Adrenal gland (tissue), 12 donors: ENCODE results near the gene CDH15. TPM values are rescaled to one million over a fixed set of nuclear protein-coding genes. Genes with fewer than 3 reads are reported as not detected.
"Not testable (repeated sequence)": the region's sequence is repeated elsewhere in the genome, so short reads cannot be mapped to it uniquely, and the experiment has no call there.

ENCODE experiments used
- DNase-seq, 7 donors: peaks; one replicate each; pipeline ENCODE4 v3.0.0-alpha.2; 2019 to 2020
- H3K27ac ChIP-seq, 5 donors: fragments of 200-600 bp; sonication (generic) in 4 of 5; 1 replicate in 3 of 5; 2 replicates in 2 of 5; pipeline versions ENCODE4 v1.5.1 to v1.8.0; 2016 to 2020; ENCODE audit warnings: mild to moderate bottlenecking in 1 of 5
- H3K27me3 ChIP-seq: fragments of 200-600 bp; 2 replicates; pipeline ENCODE4 v1.8.0; 2021
- H3K36me3 ChIP-seq, 2 donors: fragments of 200-600 bp; replicated peaks in 1 of 2; 1 replicate in 1 of 2; 2 replicates in 1 of 2; pipeline versions ENCODE4 v1.5.1 to v1.8.0; 2018 to 2022
- H3K4me1 ChIP-seq, 2 donors: fragments of 200-600 bp; replicated peaks in 1 of 2; 1 replicate in 1 of 2; 2 replicates in 1 of 2; pipeline versions ENCODE4 v1.5.1 to v1.8.0; 2018 to 2021
- H3K4me3 ChIP-seq, 4 donors: fragments of 200-600 bp; sonication (generic) in 3 of 4; one replicate each; pipeline ENCODE4 v1.5.1; 2016 to 2018
- H3K9me3 ChIP-seq, 3 donors: fragments of 200-600 bp; sonication (generic) in 1 of 3; replicated peaks in 1 of 3; 1 replicate in 2 of 3; 2 replicates in 1 of 3; pipeline versions ENCODE4 v1.5.1 to v1.8.0; 2016 to 2021
- POLR2A ChIP-seq, 2 donors: fragments of 450-650 bp; IDR thresholded peaks; one replicate each; pipeline ENCODE4 v1.6.1; 2017; ENCODE audit warnings: antibody characterized with exemption in 2 of 2, mild to moderate bottlenecking in 2 of 2, moderate library complexity in 1 of 2
- WGBS, 4 donors: extraction: QIAGEN DNeasy Blood & Tissue Kit in 2 of 4; methylation state at CpG; one replicate each; pipeline versions ENCODE4 v1.1.5 to v1.1.7; 2013 to 2017; 5-methylcytosine and 5-hydroxymethylcytosine counted together
- intact Hi-C, 2 donors: fragments of 100-400 bp; cut with DNase I; formaldehyde crosslinking; loops; one replicate each; pipeline versions ENCODE4 v1.14.1 to v1.15.0; 2022 to 2023
- polyA plus RNA-seq, 3 donors: library from polyadenylated mRNA; stranded (reverse); fragments of 200-250 nt in 2 of 3; fragments of 350-450 nt in 1 of 3; fragmentation: Illumina TruSeq in 1 of 3; extraction: RNeasy Lipid Tissue Mini Kit (QIAGEN cat#74804) in 1 of 3; gene quantifications; one replicate each; pipeline ENCODE4 v1.2.3, GENCODE V29; 2013 to 2014
- total RNA-seq, 9 donors: library from RNA; depleted of rRNA in 4 of 9; stranded (reverse); fragments of >200 nt in 4 of 9; fragments of 120-200 nt in 1 of 9; fragmentation: NEBNext Ultra II Directional in 1 of 9; extraction: Animal tissue kit (Norgen Biotek cat#: 25700) in 1 of 9; gene quantifications; one replicate each; pipeline versions ENCODE4 v1.1.0 to v1.2.4, GENCODE V29; 2013 to 2023
- TF ChIP-seq, protein P1 (sequence below), 6 experiments: fragments of 450-650 bp in 4 of 6; fragments of 200-600 bp in 2 of 6; sonication (generic) in 1 of 6; IDR thresholded peaks; 1 replicate in 5 of 6; 2 replicates in 1 of 6; pipeline versions ENCODE4 v1.5.1 to v1.8.0; 2016 to 2021; ENCODE audit warnings: antibody characterized with exemption in 6 of 6, mild to moderate bottlenecking in 2 of 6, moderate library complexity in 1 of 6
- donor health status: healthy with polysubstance abuse.
- donor health status: Bipolar disorder and iron deficiency.
- donor health status: DM: yes; HTN: yes; CAD: no.
- donor health status: DM: no; HTN: no; CAD: no.
- donor health status: DM: no; HTN: no; CAD: no.
- donor health status: DM: yes; HTN: yes; CAD: no.

CDH15 gene
- total and polyA plus RNA-seq, 12 donors = 0.05 to 0.32 (median 0.17) TPM; not detected in 1

- H3K4me1 ChIP-seq = peaks cover 6 to 7% of the 10 kb centered on the region in 2 donors
- intact Hi-C loops = no loop called here
- H3K27ac ChIP-seq = no peak overlapping the region
- TF ChIP-seq, protein P1, sequence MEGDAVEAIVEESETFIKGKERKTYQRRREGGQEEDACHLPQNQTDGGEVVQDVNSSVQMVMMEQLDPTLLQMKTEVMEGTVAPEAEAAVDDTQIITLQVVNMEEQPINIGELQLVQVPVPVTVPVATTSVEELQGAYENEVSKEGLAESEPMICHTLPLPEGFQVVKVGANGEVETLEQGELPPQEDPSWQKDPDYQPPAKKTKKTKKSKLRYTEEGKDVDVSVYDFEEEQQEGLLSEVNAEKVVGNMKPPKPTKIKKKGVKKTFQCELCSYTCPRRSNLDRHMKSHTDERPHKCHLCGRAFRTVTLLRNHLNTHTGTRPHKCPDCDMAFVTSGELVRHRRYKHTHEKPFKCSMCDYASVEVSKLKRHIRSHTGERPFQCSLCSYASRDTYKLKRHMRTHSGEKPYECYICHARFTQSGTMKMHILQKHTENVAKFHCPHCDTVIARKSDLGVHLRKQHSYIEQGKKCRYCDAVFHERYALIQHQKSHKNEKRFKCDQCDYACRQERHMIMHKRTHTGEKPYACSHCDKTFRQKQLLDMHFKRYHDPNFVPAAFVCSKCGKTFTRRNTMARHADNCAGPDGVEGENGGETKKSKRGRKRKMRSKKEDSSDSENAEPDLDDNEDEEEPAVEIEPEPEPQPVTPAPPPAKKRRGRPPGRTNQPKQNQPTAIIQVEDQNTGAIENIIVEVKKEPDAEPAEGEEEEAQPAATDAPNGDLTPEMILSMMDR (IDR thresholded peaks at IDR 0.05) = no peak
- no peak for TF ChIP-seq POLR2A (IDR thresholded peaks at IDR 0.05)
- H3K9me3 ChIP-seq = no peaks in the 10 kb centered on the region
- H3K27me3 ChIP-seq = no peaks in the 10 kb centered on the region
- H3K4me3 ChIP-seq = no peak overlapping the region
- 63 to 67% (median 66%) methylated on average over 8 to 19 of the region's 19 CpGs for WGBS, 4 donors
- no peaks in the 10 kb centered on the region for H3K36me3 ChIP-seq
- DNase-seq = peak in 3 of 7 donors; percentile 17 to 46 (median 34)
These were observed 15.7 kb downstream of the CDH15 start for GRCh38 chr16:89187032-89187769.

GRCh38 chr16:89187770-89188392, 16.3 kb downstream of the CDH15 start:
- Histone ChIP-seq H3K27ac (no peak overlapping the region), H3K4me1 (peaks cover 8% of the 10 kb centered on the region in 2 donors), H3K9me3 (no peaks in the 10 kb centered on the region), H3K4me3 (no peak overlapping the region), H3K27me3 (no peaks in the 10 kb centered on the region), H3K36me3 (no peaks in the 10 kb centered on the region)
- no peak for TF ChIP-seq POLR2A (IDR thresholded peaks at IDR 0.05)
- TF ChIP-seq, protein P1 (IDR thresholded peaks at IDR 0.05) = no peak
- intact Hi-C loops = no loop called here
- 62 to 75% (median 69%) methylated on average over 14 to 19 of the region's 19 CpGs for WGBS, 4 donors
- no peak for DNase-seq

DNA sequence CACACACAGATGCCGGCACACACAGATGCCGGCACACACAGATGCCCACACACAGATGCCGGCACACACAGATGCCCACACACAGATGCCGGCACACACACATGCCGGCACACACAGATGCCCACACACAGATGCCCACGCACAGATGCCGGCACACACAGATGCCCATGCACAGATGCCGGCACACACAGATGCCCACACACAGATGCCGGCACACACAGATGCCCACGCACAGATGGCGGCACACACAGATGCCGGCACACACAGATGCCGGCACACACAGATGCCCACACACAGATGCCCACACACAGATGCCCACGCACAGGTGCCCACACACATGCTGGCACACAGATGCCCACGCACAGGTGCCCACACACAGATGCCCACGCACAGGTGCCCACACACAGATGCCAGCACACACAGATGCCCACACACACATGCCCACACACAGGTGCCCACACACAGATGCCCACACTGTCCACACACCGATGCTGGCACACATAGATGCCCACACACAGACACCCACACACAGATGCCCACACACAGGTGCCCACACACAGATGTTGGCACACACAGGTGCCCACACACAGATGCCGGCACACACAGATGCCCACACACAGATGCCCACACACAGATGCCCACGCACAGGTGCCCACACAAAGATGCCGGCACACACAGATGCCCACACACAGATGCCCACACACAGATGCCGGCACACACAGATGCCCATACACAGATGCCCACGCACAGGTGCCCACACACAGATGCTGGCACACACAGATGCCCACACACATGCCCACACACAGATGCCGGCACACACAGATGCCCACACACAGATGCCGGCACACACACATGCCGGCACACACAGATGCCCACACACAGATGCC, 17.2 kb downstream of the CDH15 start:
- H3K9me3 ChIP-seq, intact Hi-C loops, H3K4me1 ChIP-seq, H3K27me3 ChIP-seq, H3K4me3 ChIP-seq, DNase-seq, H3K27ac ChIP-seq, H3K36me3 ChIP-seq: not testable (repeated sequence)
- 85 to 93% (median 91%) methylated on average over 2 to 25 of the region's 25 CpGs for WGBS, 4 donors

GRCh38 chr16:89189358-89190025, 17.9 kb downstream of the CDH15 start:
- TF ChIP-seq, protein P1 (IDR thresholded peaks at IDR 0.05) = no peak
- TF ChIP-seq POLR2A (IDR thresholded peaks at IDR 0.05) = no peak
- no peak overlapping the region for H3K4me3 ChIP-seq
- peaks cover 8% of the 10 kb centered on the region in 2 donors for H3K4me1 ChIP-seq
- DNase-seq = no peak
- intact Hi-C loops = no loop called here
- H3K27me3 ChIP-seq = no peaks in the 10 kb centered on the region
- H3K27ac ChIP-seq = no peak overlapping the region
- WGBS, 4 donors = 66 to 74% (median 70%) methylated on average over 13 to 14 of the region's 14 CpGs
- no peaks in the 10 kb centered on the region for H3K36me3 ChIP-seq
- no peaks in the 10 kb centered on the region for H3K9me3 ChIP-seq
